Glomerular endothelial cell (primary cell): ENCODE data around the gene DOCK1. TPM values are rescaled to one million over a fixed set of nuclear protein-coding genes. Genes with fewer than 3 reads are reported as not detected.
"Not testable (repeated sequence)": the region's sequence is repeated elsewhere in the genome, so short reads cannot be mapped to it uniquely, and the experiment has no call there.

Experiments used
- DNase-seq: peaks from one replicate; pipeline ENCODE4 v3.0.0-alpha.2; 2011; ENCODE audit warnings: low read depth, low spot score; ENCODE audit errors: extremely low read depth
- total RNA-seq: library from RNA; depleted of rRNA; stranded (reverse); fragments of >200 nt; gene quantifications from 2 replicates; pipeline ENCODE4 v1.2.3, GENCODE V29; 2015

Gene DOCK1
- 53.8 and 90.4 TPM in 2 replicates for total RNA-seq

- DNase-seq = no peak
Measured at GRCh38 chr10:126904818-126905701, at the start of gene DOCK1. DOCK1 (plus strand) TSS chr10:126905428; CDS start chr10:126905518, 90 bp downstream.

- DNase-seq = no peak
Measured at GRCh38 chr10:126857178-126857806, 47.9 kb upstream of the DOCK1 start.

- DNase-seq = no peak
Measured at GRCh38 chr10:126867567-126868365, 37.5 kb upstream of the DOCK1 start.

- no peak for DNase-seq
Measured at GRCh38 chr10:126868371-126868770, 36.9 kb upstream of the DOCK1 start.

- no peak for DNase-seq
Measured at GRCh38 chr10:126872135-126872534, 33.1 kb upstream of the DOCK1 start.

GRCh38 chr10:126872768-126873167 lies 32.5 kb upstream of the DOCK1 start:
- DNase-seq = no peak

- DNase-seq = no peak
Measured at GRCh38 chr10:126876456-126876855, 28.8 kb upstream of the DOCK1 start.

GRCh38 chr10:126877390-126877789 lies 27.8 kb upstream of the DOCK1 start:
- DNase-seq = no peak

- no peak for DNase-seq
Measured at GRCh38 chr10:126878594-126878993, 26.6 kb upstream of the DOCK1 start.

- no peak for DNase-seq
Measured at GRCh38 chr10:126880926-126881325, 24.3 kb upstream of the DOCK1 start.

GRCh38 chr10:126882055-126882454 lies 23.2 kb upstream of the DOCK1 start:
- not testable (repeated sequence) for DNase-seq

GRCh38 chr10:126888436-126888835 lies 16.8 kb upstream of the DOCK1 start:
- not testable (repeated sequence) for DNase-seq

- DNase-seq = no peak
Measured at GRCh38 chr10:126889421-126889820, 15.8 kb upstream of the DOCK1 start.

GRCh38 chr10:126890797-126891196 lies 14.4 kb upstream of the DOCK1 start:
- not testable (repeated sequence) for DNase-seq

- DNase-seq = no peak
Measured at GRCh38 chr10:126892226-126893175, 12.7 kb upstream of the DOCK1 start.

- no peak for DNase-seq
Measured at GRCh38 chr10:126893206-126893605, 12.0 kb upstream of the DOCK1 start.

GRCh38 chr10:126893841-126894240 lies 11.4 kb upstream of the DOCK1 start:
- no peak for DNase-seq

GRCh38 chr10:126895214-126895781 lies 9.9 kb upstream of the DOCK1 start:
- no peak for DNase-seq

- DNase-seq = no peak
Measured at GRCh38 chr10:126898460-126898859, 6.8 kb upstream of the DOCK1 start.

- not testable (repeated sequence) for DNase-seq
Measured at GRCh38 chr10:126899529-126899928, 5.7 kb upstream of the DOCK1 start.
